HepG2 (cell line): ENCODE measurements around the gene PPP1R16B. TPM values are rescaled to one million over a fixed set of nuclear protein-coding genes. Genes with fewer than 3 reads are reported as not detected.
A peak's percentile ranks its signal among the peaks of the same experiment; 100 is the strongest.

ENCODE experiments used
- ATAC-seq: fragments of 200-7000 bp; cut with Tn5 transposase; 3 replicates; pipeline ENCODE4 v1.9.1; 2020; ENCODE audit warnings: mild to moderate bottlenecking, moderate library complexity
- BruUV-seq: library from RNA; stranded (reverse); fragments of 400-500 nt; replicated peaks from 2 replicates; lab custom pipeline; 2021; lab: Mats Ljungman, UMichigan
- CTCF ChIA-PET: fragments of 300-600 bp; formaldehyde crosslinking; extraction: SDS; loops from one replicate; lab custom pipeline; 2021; ENCODE audit warnings: low total read pairs, inconsistent platforms, low intra/inter-chr PET ratio; lab: Yijun Ruan, JAX
- POLR2A ChIA-PET: fragments of 350-600 bp; sonication (Branson Sonifier 250); formaldehyde crosslinking; loops from one replicate; lab custom pipeline; 2020; ENCODE audit warnings: antibody characterized with exemption, inconsistent platforms; lab: Yijun Ruan, JAX
- DNase-seq: peaks from one replicate; pipeline ENCODE4 v3.0.0-alpha.2; 2015; ENCODE audit warnings: low spot score
- FAIRE-seq: peaks from 3 replicates; lab custom pipeline; 2011; peaks lifted over from hg19 to GRCh38; lab: Jason Lieb, UNC
- H2AFZ ChIP-seq: one replicate; pipeline ENCODE4 v1.6.1; 2011; ENCODE audit warnings: low read length, inconsistent platforms
- H3K27ac ChIP-seq: fragments of 300-600 bp; 3 replicates; pipeline ENCODE4 v1.8.0; 2011; ENCODE audit warnings: mixed run types, mild to moderate bottlenecking, mixed read lengths, low read length, inconsistent platforms; ENCODE audit not compliant: insufficient read depth; ENCODE audit errors: extremely low read length
- H3K27me3 ChIP-seq, 2 experiments: fragments of 200-600 bp in 1 of 2; 2 replicates in 1 of 2; 3 replicates in 1 of 2; pipeline versions ENCODE4 v1.6.0 to v1.8.0; 2011; ENCODE audit warnings: low read length in 2 of 2, mild to moderate bottlenecking in 2 of 2, moderate library complexity in 2 of 2, inconsistent platforms in 1 of 2; ENCODE audit not compliant: insufficient read depth in 2 of 2, control insufficient read depth in 1 of 2
- H3K36me3 ChIP-seq, 2 experiments: fragments of 200-600 bp in 1 of 2; replicated peaks in 1 of 2; 2 replicates in 1 of 2; 3 replicates in 1 of 2; pipeline versions ENCODE4 v1.5.1 to v1.8.0; 2011; ENCODE audit warnings: low read length in 2 of 2, inconsistent platforms in 1 of 2; ENCODE audit not compliant: insufficient read depth in 2 of 2, control insufficient read depth in 1 of 2
- H3K4me1 ChIP-seq: 2 replicates; pipeline ENCODE4 v1.5.1; 2012; ENCODE audit warnings: low read length, inconsistent platforms; ENCODE audit not compliant: insufficient read depth
- H3K4me2 ChIP-seq: 2 replicates; pipeline ENCODE4 v1.6.0; 2011; ENCODE audit warnings: low read depth, low read length, inconsistent platforms
- H3K4me3 ChIP-seq, 3 experiments: fragments of 200-600 bp in 1 of 3; sonication (generic), shearing (Covaris generic) in 1 of 3; replicated peaks in 1 of 3; 2 replicates each; pipeline ENCODE4 v1.5.1; 2011 to 2016; ENCODE audit warnings: low read length in 3 of 3, inconsistent platforms in 2 of 3, low read depth in 2 of 3, mild to moderate bottlenecking in 2 of 3, control low read depth in 1 of 3, mixed read lengths in 1 of 3; ENCODE audit not compliant: insufficient read depth in 1 of 3
- H3K79me2 ChIP-seq: one replicate; pipeline ENCODE4 v1.6.1; 2011; ENCODE audit warnings: low read length, inconsistent platforms; ENCODE audit not compliant: insufficient read depth
- H3K9ac ChIP-seq: 2 replicates; pipeline ENCODE4 v1.6.0; 2011; ENCODE audit warnings: mild to moderate bottlenecking, low read depth, low read length, inconsistent platforms; ENCODE audit not compliant: insufficient read depth
- H3K9me3 ChIP-seq: 2 replicates; pipeline ENCODE4 v1.5.1; 2012; ENCODE audit warnings: mild to moderate bottlenecking, low read length
- H4K20me1 ChIP-seq: 2 replicates; pipeline ENCODE4 v1.6.0; 2011; ENCODE audit warnings: inconsistent platforms, mild to moderate bottlenecking, low read length, moderate library complexity; ENCODE audit not compliant: insufficient read depth
- CENPT ChIP-seq: sonication (generic); formaldehyde crosslinking; IDR thresholded peaks from 2 replicates; pipeline ENCODE4 v1.8.0; 2022; ENCODE audit warnings: low read depth, mild to moderate bottlenecking, moderate library complexity, missing genetic modification reagents
- FOXA1 ChIP-seq, 2 experiments: fragments of 450-650 bp in 1 of 2; sonication (generic) in 1 of 2; formaldehyde crosslinking in 1 of 2; IDR thresholded peaks; 2 replicates each; pipeline versions ENCODE4 v1.4.0 to v1.6.1; 2016 to 2020; ENCODE audit warnings: missing genetic modification reagents in 1 of 2
- HIC2 ChIP-seq: sonication (generic); formaldehyde crosslinking; IDR thresholded peaks from 2 replicates; pipeline ENCODE4 v1.9.0; 2022; ENCODE audit warnings: low read depth, missing genetic modification reagents
- RXRA ChIP-seq: sonication (generic); formaldehyde crosslinking; IDR thresholded peaks from 2 replicates; pipeline ENCODE4 v1.5.1; 2020; ENCODE audit warnings: missing genetic modification reagents
- ZFY ChIP-seq: sonication (generic); formaldehyde crosslinking; IDR thresholded peaks from 2 replicates; pipeline ENCODE4 v1.4.0; 2020; ENCODE audit warnings: missing genetic modification reagents
- ZNF10 ChIP-seq: sonication (generic); formaldehyde crosslinking; IDR thresholded peaks from 2 replicates; pipeline ENCODE4 v1.4.0; 2020; ENCODE audit warnings: mild to moderate bottlenecking, low read depth, missing genetic modification reagents, borderline replicate concordance
- ZNF660 ChIP-seq: sonication (generic); formaldehyde crosslinking; IDR thresholded peaks from 2 replicates; pipeline ENCODE4 v1.5.1; 2020; ENCODE audit warnings: mild to moderate bottlenecking, low read depth, missing genetic modification reagents, borderline replicate concordance
- ZNF879 ChIP-seq: sonication (generic); formaldehyde crosslinking; IDR thresholded peaks from 2 replicates; pipeline ENCODE4 v1.8.1; 2023; ENCODE audit warnings: missing genetic modification reagents
- WGBS: methylation state at CpG from one replicate; pipeline ENCODE4 v1.1.6; 2017; ENCODE audit warnings: low lambda C conversion rate; 5-methylcytosine and 5-hydroxymethylcytosine counted together
- in situ Hi-C: cut with HindIII; loops from 2 replicates; pipeline ENCODE4 v1.10.0; 2017; ENCODE audit warnings: low pct_unique_long_range_greater_than_20kb; ENCODE audit not compliant: extremely low pct_ligation_motif_present
- intact Hi-C: fragments of 100-400 bp; cut with micrococcal nuclease; formaldehyde crosslinking; loops from one replicate; pipeline ENCODE4 v1.10.0; 2022; ENCODE audit not compliant: unreplicated experiment
- polyA plus RNA-seq, 8 experiments: library from polyadenylated mRNA; depleted of rRNA in 3 of 8; stranded (reverse) in 7 of 8; unstranded in 1 of 8; fragments of >200 nt; fragmentation: Illumina TruSeq in 4 of 8; extraction: Trizol in 4 of 8; gene quantifications; 2 replicates each; pipeline versions ENCODE4 v1.2.1 to v1.2.3, GENCODE V29; 2011 to 2016; ENCODE audit warnings: low read depth in 4 of 8, missing spikeins in 1 of 8, mixed read lengths in 1 of 8; ENCODE audit not compliant: insufficient read depth in 1 of 8
- total RNA-seq, 5 experiments: library from RNA; depleted of rRNA; stranded (reverse); fragments of >200 nt; fragmentation: Illumina TruSeq; extraction: Trizol; gene quantifications; 2 replicates each; pipeline ENCODE4 v1.2.3, GENCODE V29; 2016; ENCODE audit warnings: low read depth in 1 of 5

The PPP1R16B gene
- total and polyA plus RNA-seq, 2 of the 13 experiments (the other 11 are each of a cell fraction or from before 2014, with no cell fraction given): 0.02 to 0.11 TPM

- Histone ChIP-seq H3K36me3 (peaks cover 19 to 65% of the 10 kb centered on the region in 2 experiments), H3K4me1 (peaks cover 8% of the 10 kb centered on the region), H3K9ac (no peak overlapping the region), H3K9me3 (no peaks in the 10 kb centered on the region), H3K27me3 (no peaks in the 10 kb centered on the region), H3K79me2 (no peaks in the 10 kb centered on the region), H3K27ac (no peak overlapping the region), H4K20me1 (no peaks in the 10 kb centered on the region), H3K4me3 (no peak overlapping the region), H2AFZ (no peak overlapping the region), H3K4me2 (no peak overlapping the region)
- ChIA-PET CTCF (no interaction called here), POLR2A (no interaction called here)
- TF ChIP-seq HIC2 (CRISPR knock-in tag) (no peak), RXRA (CRISPR knock-in tag) (0 out of 2 replicates have a peak, but pooled peaks have one; percentile 17), ZNF10 (CRISPR knock-in tag) (no peak), CENPT (CRISPR knock-in tag) (no peak), ZNF879 (CRISPR knock-in tag) (no peak)
- in situ Hi-C loops: no loop called here
- BruUV-seq: no TSS peak
- ATAC-seq (peak; percentile 15; the same call in 1 of the 3 replicates), FAIRE-seq (no peak), DNase-seq (no peak)
- WGBS: 96% methylated on average over 7 of the region's 7 CpGs
- intact Hi-C loops: no loop called here
Observed at GRCh38 chr20:38771621-38772020, 33.9 kb upstream of the PPP1R16B start.

DNA sequence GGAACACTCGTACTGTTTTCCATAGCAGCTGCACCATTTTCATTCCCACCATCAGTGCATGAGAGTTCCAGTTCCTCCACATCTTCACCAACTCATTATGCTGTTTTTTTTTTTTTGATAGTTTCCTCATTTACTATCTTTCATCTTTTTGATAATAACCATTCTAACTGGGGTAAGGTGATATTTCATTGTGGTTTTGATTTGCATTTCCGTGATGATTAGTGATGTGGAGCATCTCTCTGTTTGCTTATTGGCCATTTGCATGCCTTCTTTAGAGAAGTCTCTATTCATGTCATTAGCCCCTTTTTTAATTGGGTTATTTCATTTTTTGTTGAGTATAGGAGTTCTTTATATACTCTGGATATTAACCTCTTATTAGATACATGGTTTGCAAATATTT, 31.3 kb upstream of the PPP1R16B start:
- intact Hi-C loops: no loop called here
- Histone ChIP-seq H3K79me2 (no peaks in the 10 kb centered on the region), H3K4me1 (peaks cover 8% of the 10 kb centered on the region), H3K9me3 (no peaks in the 10 kb centered on the region)
- no peak for TF ChIP-seq ZNF660 (CRISPR knock-in tag)
- TF ChIP-seq FOXA1 (IDR thresholded peaks at IDR 0.05): no peak
- TF ChIP-seq FOXA1 (CRISPR knock-in tag; IDR thresholded peaks at IDR 0.05): no peak
- TF ChIP-seq ZFY: no peak
- TF ChIP-seq, all 625 proteins: peak for 0
- CTCF ChIA-PET: no interaction called here
- in situ Hi-C loops: no loop called here
- H2AFZ ChIP-seq: no peak overlapping the region
- no peak overlapping the region for H3K4me3 ChIP-seq
- no TSS peak for BruUV-seq
- no peaks in the 10 kb centered on the region for H4K20me1 ChIP-seq
- ATAC-seq (no peak), DNase-seq (no peak), FAIRE-seq (no peak)
- H3K36me3 ChIP-seq: peaks cover 15 to 45% of the 10 kb centered on the region in 2 experiments
- no peaks in the 10 kb centered on the region for H3K27me3 ChIP-seq
- H3K27ac ChIP-seq: no peak overlapping the region
- H3K9ac ChIP-seq: no peak overlapping the region
- POLR2A ChIA-PET: no interaction called here
- WGBS: 98% methylated on average over 2 of the region's 2 CpGs
- H3K4me2 ChIP-seq: no peak overlapping the region
